ENCODE data around the gene STK16.

The STK16 gene

GRCh38 chr2:219299372-219299760, 54.1 kb downstream of the STK16 start:
- Histone ChIP-seq H3K79me2 (ENCODE audit: low read length) (no peaks in the 10 kb centered on the region), H3K9ac (ENCODE audit: low read length) (no peak overlapping the region), H3K27me3 (ENCODE audit: low read depth, low read length) (peaks cover 56% of the 10 kb centered on the region), H2AFZ (ENCODE audit: low read depth, low read length) (no peak overlapping the region), H3K27ac (ENCODE audit: low read length) (no peak overlapping the region), H4K20me1 (ENCODE audit: insufficient read depth, low read length) (no peaks in the 10 kb centered on the region), H3K4me1 (ENCODE audit: low read length) (peaks cover 10% of the 10 kb centered on the region), H3K4me3 (ENCODE audit: low read length) (peak overlapping the region; percentile 60; the same call in 1 of the 2 replicates), H3K4me2 (ENCODE audit: low read length) (peak overlapping the region; percentile 60; the same call in 1 of the 2 replicates), H3K36me3 (replicated peaks; ENCODE audit: low read depth, low read length) (no peaks in the 10 kb centered on the region), H3K9me3 (ENCODE audit: insufficient read depth, low read length) (no peaks in the 10 kb centered on the region)
- no peak for TF ChIP-seq CTCF (IDR thresholded peaks at IDR 0.05; ENCODE audit: low read depth, low read length)
- TF ChIP-seq EZH2phosphoT487 (IDR thresholded peaks at IDR 0.05; ENCODE audit: low read depth): no peak
